Left lung (tissue), 14 donors: ENCODE measurements around the gene RHOD. TPM values are rescaled to one million over a fixed set of nuclear protein-coding genes. Genes with fewer than 3 reads are reported as not detected.

ENCODE experiments used
- ATAC-seq: fragments of 200-7000 bp; cut with Tn5 transposase; one replicate; pipeline ENCODE4 v1.9.1; 2020; ENCODE audit warnings: moderate library complexity
- DNase-seq, 4 donors: peaks; one replicate each; pipeline ENCODE4 v3.0.0-alpha.2; 2013 to 2020
- H3K27ac ChIP-seq, 2 donors: fragments of 200-600 bp; sonication (generic) in 1 of 2; one replicate each; pipeline versions ENCODE4 v1.5.0 to v1.8.0; 2020 to 2021
- H3K27me3 ChIP-seq, 2 donors: fragments of 200-600 bp; sonication (generic) in 1 of 2; one replicate each; pipeline versions ENCODE4 v1.5.0 to v1.8.0; 2020 to 2021
- H3K36me3 ChIP-seq, 2 donors: fragments of 200-600 bp; sonication (generic) in 1 of 2; one replicate each; pipeline versions ENCODE4 v1.5.0 to v1.8.0; 2020 to 2021
- H3K4me1 ChIP-seq, 2 donors: fragments of 200-600 bp; one replicate each; pipeline ENCODE4 v1.8.0; 2021
- H3K4me3 ChIP-seq, 2 donors: fragments of 200-600 bp; sonication (generic) in 1 of 2; one replicate each; pipeline versions ENCODE4 v1.5.0 to v1.8.0; 2020 to 2021; ENCODE audit warnings: mild to moderate bottlenecking in 1 of 2
- H3K9me3 ChIP-seq, 2 donors: fragments of 200-600 bp; sonication (generic) in 1 of 2; one replicate each; pipeline versions ENCODE4 v1.5.0 to v1.8.0; 2020 to 2021
- CTCF ChIP-seq, 2 donors: fragments of 200-600 bp; sonication (generic) in 1 of 2; IDR thresholded peaks; one replicate each; pipeline versions ENCODE4 v1.5.0 to v1.8.0; 2021; ENCODE audit warnings: antibody characterized with exemption in 2 of 2
- intact Hi-C, 2 donors: fragments of 100-400 bp; cut with DNase I; formaldehyde crosslinking; loops; one replicate each; pipeline versions ENCODE4 v1.11.2 to v1.14.2; 2022
- long read RNA-seq, 12 donors: library from polyadenylated mRNA in 2 of 12; unstranded in 2 of 12; transcript quantifications; one replicate each; pipeline ENCODE4 v2.0.0 and lab custom pipeline, GENCODE V29; 2019 to 2026
- polyA plus RNA-seq, 6 donors: library from polyadenylated mRNA; unstranded; fragments of 120-200 nt; gene quantifications; one replicate each; pipeline ENCODE4 v1.2.1, GENCODE V29; 2013; ENCODE audit not compliant: insufficient read length in 6 of 6
- total RNA-seq, 2 donors: library from RNA; stranded (reverse); fragmentation: NEBNext Ultra II Directional; extraction: Animal tissue kit (Norgen Biotek cat#: 25700); gene quantifications; one replicate each; pipeline ENCODE4 v1.2.1, GENCODE V29; 2021
- donor health status: DM: no; HTN: yes; CAD: no.
- donor health status: DM: no; HTN: no; CAD: no.

The RHOD gene
- total RNA-seq (10 to 100 TPM; 17.8 to 37.6 TPM), polyA plus RNA-seq (10 to 100 TPM in 2 of 6 donors, 1 to 10 TPM in 4; 9.1 to 14.8 (median 9.7) TPM)
- long read RNA-seq, donor 1, transcript RHOD-201 (5 exons, 1,129 nt): major isoform, 13 of 14 reads
- long read RNA-seq, donor 1, partial matches to known transcripts: 0 of 14 reads
- long read RNA-seq, donor 1, other reads (novel, unspliced or antisense): 0 of 14 reads
- long read RNA-seq, donor 2, transcript RHOD-201 (5 exons, 1,129 nt): major isoform, 9 of 11 reads
- long read RNA-seq, donor 2, partial matches to known transcripts: 0 of 11 reads
- long read RNA-seq, donor 2, other reads (novel, unspliced or antisense): 0 of 11 reads
- long read RNA-seq, donor 3, transcript RHOD-201 (5 exons, 1,129 nt): major isoform, 5 of 12 reads
- long read RNA-seq, donor 3, partial matches to known transcripts: 7 of 12 reads
- long read RNA-seq, donor 3, other reads (novel, unspliced or antisense): 0 of 12 reads
- long read RNA-seq, donor 4, transcript RHOD-201 (5 exons, 1,129 nt): major isoform, 79 of 86 reads
- long read RNA-seq, donor 4, partial matches to known transcripts: 1 of 86 reads
- long read RNA-seq, donor 4, other reads (novel, unspliced or antisense): 3 of 86 reads
- long read RNA-seq, donor 5, transcript RHOD-201 (5 exons, 1,129 nt): major isoform, 8 of 8 reads
- long read RNA-seq, donor 5, partial matches to known transcripts: 0 of 8 reads
- long read RNA-seq, donor 5, other reads (novel, unspliced or antisense): 0 of 8 reads
- long read RNA-seq, donor 6, transcript RHOD-201 (5 exons, 1,129 nt): major isoform, 16 of 16 reads
- long read RNA-seq, donor 6, partial matches to known transcripts: 0 of 16 reads
- long read RNA-seq, donor 6, other reads (novel, unspliced or antisense): 0 of 16 reads
- long read RNA-seq, donor 7, transcript RHOD-201 (5 exons, 1,129 nt): major isoform, 7 of 7 reads
- long read RNA-seq, donor 7, partial matches to known transcripts: 0 of 7 reads
- long read RNA-seq, donor 7, other reads (novel, unspliced or antisense): 0 of 7 reads
- long read RNA-seq, donor 8, partial matches to known transcripts: 0 of 4 reads
- long read RNA-seq, donor 8, other reads (novel, unspliced or antisense): 0 of 4 reads
- long read RNA-seq, donor 9: 0 reads
- long read RNA-seq, donor 10, transcript RHOD-201 (5 exons, 1,129 nt): major isoform, 53 of 57 reads
- long read RNA-seq, donor 10, partial matches to known transcripts: 0 of 57 reads
- long read RNA-seq, donor 10, other reads (novel, unspliced or antisense): 2 of 57 reads
- long read RNA-seq, donor 11, partial matches to known transcripts: 0 of 1 reads
- long read RNA-seq, donor 11, other reads (novel, unspliced or antisense): 0 of 1 reads
- long read RNA-seq, donor 12, transcript RHOD-201 (5 exons, 1,129 nt): major isoform, 13 of 14 reads
- long read RNA-seq, donor 12, partial matches to known transcripts: 0 of 14 reads
- long read RNA-seq, donor 12, other reads (novel, unspliced or antisense): 0 of 14 reads

GRCh38 chr11:67056267-67057204 lies at the start of gene RHOD:
Gene RHOD (plus strand): TSS chr11:67056847. CDS start chr11:67056903, 56 bp downstream.
- Histone ChIP-seq H3K4me1 (peaks cover 13 to 18% of the 10 kb centered on the region in 2 donors), H3K27me3 (peaks cover 0 to 33% of the 10 kb centered on the region in 2 donors), H3K4me3 (peak within 1 kb of the TSS; percentile 46 to 52), H3K36me3 (no peaks in the 10 kb centered on the region), H3K9me3 (no peaks in the 10 kb centered on the region), H3K27ac (peak within 1 kb of the TSS; percentile 6 to 67)
- DNase-seq: peak in 3 of 4 donors; percentile 56 to 90 (median 58)
- intact Hi-C loops: no loop called here
- peak; percentile 78 for ATAC-seq
- no peak for TF ChIP-seq CTCF (IDR thresholded peaks at IDR 0.05)

- intact Hi-C loops: no loop called here
- Histone ChIP-seq H3K4me1 (no peaks in the 10 kb centered on the region), H3K9me3 (no peaks in the 10 kb centered on the region), H3K27ac (no peak overlapping the region), H3K4me3 (no peak overlapping the region), H3K36me3 (no peaks in the 10 kb centered on the region), H3K27me3 (no peaks in the 10 kb centered on the region)
- TF ChIP-seq CTCF (IDR thresholded peaks at IDR 0.05): no peak
- no peak for DNase-seq
- no peak for ATAC-seq
Measured at GRCh38 chr11:67007126-67007525, 49.5 kb upstream of the RHOD start.

GRCh38 chr11:67010296-67010905 lies 46.2 kb upstream of the RHOD start:
- ATAC-seq (no peak), DNase-seq (no peak)
- no peaks in the 10 kb centered on the region for H3K27me3 ChIP-seq
- H3K4me1 ChIP-seq: no peaks in the 10 kb centered on the region
- intact Hi-C loops: no loop called here
- no peak overlapping the region for H3K27ac ChIP-seq
- no peak overlapping the region for H3K4me3 ChIP-seq
- H3K9me3 ChIP-seq: no peaks in the 10 kb centered on the region
- no peaks in the 10 kb centered on the region for H3K36me3 ChIP-seq
- no peak for TF ChIP-seq CTCF (IDR thresholded peaks at IDR 0.05)

GRCh38 chr11:67013511-67014045 lies 43.1 kb upstream of the RHOD start:
- intact Hi-C loops: no loop called here
- Histone ChIP-seq H3K4me3 (no peak overlapping the region), H3K36me3 (no peaks in the 10 kb centered on the region), H3K27ac (no peak overlapping the region), H3K4me1 (no peaks in the 10 kb centered on the region), H3K9me3 (no peaks in the 10 kb centered on the region), H3K27me3 (no peaks in the 10 kb centered on the region)
- DNase-seq (no peak), ATAC-seq (no peak)
- no peak for TF ChIP-seq CTCF (IDR thresholded peaks at IDR 0.05)
